ENCODE data around the gene FAM53A.

Gene FAM53A

GRCh38 chr4:1658581-1658980 lies 25.5 kb downstream of the FAM53A start:
- Histone ChIP-seq H3K36me3 (ENCODE audit: control insufficient read depth in 2 of 2, insufficient read depth in 1 of 2, low read length in 2 of 2) (no peaks in the 10 kb centered on the region), H3K4me1 (ENCODE audit: control insufficient read depth, insufficient read depth, low read length) (no peaks in the 10 kb centered on the region), H3K27ac (ENCODE audit: extremely low read depth, low read depth, low read length) (no peak overlapping the region), H3K9me3 (ENCODE audit: control insufficient read depth, insufficient read depth, low read depth, low read length) (no peaks in the 10 kb centered on the region), H3K4me3 (ENCODE audit: low read depth, low read length) (no peak overlapping the region)
- no peak for TF ChIP-seq ZNF658 (tag by site-specific recombination; IDR thresholded peaks at IDR 0.05)
- TF ChIP-seq PRDM2 (tag by site-specific recombination; IDR thresholded peaks at IDR 0.05; ENCODE audit: borderline replicate concordance): no peak
- TF ChIP-seq ZNF571 (tag by site-specific recombination; IDR thresholded peaks at IDR 0.05): no peak
- TF ChIP-seq ZNF335 (tag by site-specific recombination; conservative IDR thresholded peaks at IDR 0.05): no peak
- TF ChIP-seq ZNF138 (tag by site-specific recombination; IDR thresholded peaks at IDR 0.05; ENCODE audit: borderline replicate concordance): no peak
- TF ChIP-seq ZNF664 (tag by site-specific recombination; IDR thresholded peaks at IDR 0.05): no peak
- TF ChIP-seq ZBTB20 (tag by site-specific recombination; IDR thresholded peaks at IDR 0.05): no peak
- no peak for TF ChIP-seq ZNF362 (tag by site-specific recombination; IDR thresholded peaks at IDR 0.05)
- TF ChIP-seq ZNF146 (tag by site-specific recombination; IDR thresholded peaks at IDR 0.05): no peak
- TF ChIP-seq ZSCAN18 (tag by site-specific recombination; IDR thresholded peaks at IDR 0.05): no peak
- TF ChIP-seq PRDM1 (tag by site-specific recombination; IDR thresholded peaks at IDR 0.05): no peak
- no peak for TF ChIP-seq ZNF610 (tag by site-specific recombination; IDR thresholded peaks at IDR 0.05; ENCODE audit: borderline replicate concordance)
- no peak for TF ChIP-seq ZNF140 (tag by site-specific recombination; IDR thresholded peaks at IDR 0.05)
- TF ChIP-seq ZEB2 (tag by site-specific recombination; IDR thresholded peaks at IDR 0.05): no peak
- CTCF ChIA-PET: no interaction called here
- POLR2A ChIA-PET: no interaction called here

GRCh38 chr4:1658146-1658545 lies 26.0 kb downstream of the FAM53A start:
- POLR2A ChIA-PET: no interaction called here
- CTCF ChIA-PET: interaction anchor here (0.6 kb wide), 1 partner anchor 87 kb away, joined by 3 read pairs; no protein-coding TSS in a partner anchor
- H3K9me3 ChIP-seq (ENCODE audit: control insufficient read depth, insufficient read depth, low read depth, low read length): no peaks in the 10 kb centered on the region
- H3K4me1 ChIP-seq (ENCODE audit: control insufficient read depth, insufficient read depth, low read length): no peaks in the 10 kb centered on the region
- no peaks in the 10 kb centered on the region for H3K36me3 ChIP-seq (ENCODE audit: control insufficient read depth in 2 of 2, insufficient read depth in 1 of 2, low read length in 2 of 2)
- no peak overlapping the region for H3K4me3 ChIP-seq (ENCODE audit: low read depth, low read length)
- no peak overlapping the region for H3K27ac ChIP-seq (ENCODE audit: extremely low read depth, low read depth, low read length)
- TF ChIP-seq KLF9 (tag by site-specific recombination; IDR thresholded peaks at IDR 0.05; ENCODE audit: low read depth) (no peak), SALL2 (tag by site-specific recombination; IDR thresholded peaks at IDR 0.05; ENCODE audit: borderline replicate concordance) (no peak), PRDM10 (tag by site-specific recombination; IDR thresholded peaks at IDR 0.05) (no peak), TRIM28 (IDR thresholded peaks at IDR 0.05; ENCODE audit: borderline replicate concordance, low read length) (no peak), ZNF366 (tag by site-specific recombination; conservative IDR thresholded peaks at IDR 0.05) (no peak), KLF17 (tag by site-specific recombination; IDR thresholded peaks at IDR 0.05) (no peak), ZNF596 (tag by site-specific recombination; IDR thresholded peaks at IDR 0.05) (no peak), GFI1B (tag by site-specific recombination; IDR thresholded peaks at IDR 0.05) (no peak), ZNF548 (tag by site-specific recombination; IDR thresholded peaks at IDR 0.05) (no peak), SCRT1 (tag by site-specific recombination; IDR thresholded peaks at IDR 0.05; ENCODE audit: borderline replicate concordance) (no peak)

Measured in HEK293 (cell line).